ENCODE results near the gene KIAA0513.

DNA sequence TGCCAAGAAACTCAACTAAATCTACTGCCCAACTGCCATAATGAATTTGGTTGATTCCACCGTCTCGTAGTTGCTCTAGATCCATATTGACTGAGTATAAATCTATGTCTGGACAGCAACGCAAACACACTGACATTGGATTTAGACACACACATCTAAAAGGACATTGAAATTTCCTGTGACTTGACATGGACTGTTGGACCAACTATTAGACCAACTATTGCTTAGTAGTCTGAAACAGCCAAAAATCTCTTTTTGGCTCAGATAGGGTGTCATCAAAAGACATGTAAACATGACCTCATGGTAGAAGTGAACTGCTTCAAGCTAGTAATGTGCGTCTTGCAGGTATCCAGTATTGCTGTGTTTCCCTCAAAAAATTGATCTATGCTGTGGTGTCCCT is 31.3 kb downstream of the KIAA0513 start:
- TF ChIP-seq POLR2A (IDR thresholded peaks at IDR 0.05; ENCODE audit: low read depth, low read length) (no peak), TAF1 (IDR thresholded peaks at IDR 0.05; ENCODE audit: low read depth, low read length) (no peak), PAX5 (IDR thresholded peaks at IDR 0.05; ENCODE audit: insufficient read depth, low read length, severe bottlenecking) (no peak), POLR2AphosphoS5 (IDR thresholded peaks at IDR 0.05; ENCODE audit: low read depth, low read length) (no peak)
